Measurements from ENCODE around the gene CPO.
A peak's percentile ranks its signal among the peaks of the same experiment; 100 is the strongest.
"Not testable (repeated sequence)": the region's sequence is repeated elsewhere in the genome, so short reads cannot be mapped to it uniquely, and the experiment has no call there.

The CPO gene

DNA sequence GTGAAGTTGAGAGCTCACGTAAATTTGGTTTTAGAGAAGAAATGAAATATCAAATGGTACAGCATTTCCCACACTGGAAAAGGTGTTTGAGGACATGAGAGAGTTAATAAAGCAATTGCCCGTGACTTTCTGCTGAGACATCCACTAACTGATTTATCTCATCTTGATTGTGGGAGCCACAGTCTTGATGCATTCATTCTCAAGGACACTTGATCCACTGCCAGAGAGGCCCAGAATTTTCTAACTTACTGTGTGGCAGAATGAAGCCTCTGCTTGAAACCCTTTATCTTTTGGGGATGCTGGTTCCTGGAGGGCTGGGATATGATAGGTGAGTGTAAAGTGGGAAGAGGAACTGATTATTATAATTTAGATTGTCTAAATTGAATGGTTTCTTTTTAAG is at the start of gene CPO:
Gene CPO, plus strand, starts transcription at position 179 of the 400 bp plus-strand sequence. Its CDS starts 82 bp downstream, at position 261.
- DNase-seq (ENCODE audit: low spot score) = no peak

DNA sequence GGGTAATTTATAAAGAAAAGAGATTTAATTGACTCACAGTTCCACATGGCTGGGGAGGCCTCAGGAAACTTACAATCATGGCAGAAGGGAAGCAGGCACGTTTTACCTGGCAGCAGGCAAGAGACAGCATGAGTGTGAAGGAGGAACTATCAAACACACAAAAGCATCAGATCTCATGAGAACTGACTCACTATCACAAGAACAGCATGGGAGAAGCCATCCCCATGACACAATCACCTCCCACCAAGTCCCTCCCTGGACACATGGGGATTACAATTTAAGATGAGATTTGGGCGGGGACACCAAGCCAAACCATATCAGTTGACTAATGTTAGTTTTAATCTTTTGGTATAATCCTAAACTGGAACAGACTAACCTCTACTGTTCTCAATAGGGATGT is 49.1 kb upstream of the CPO start:
- no peak for DNase-seq (ENCODE audit: low spot score)

- no peak for DNase-seq (ENCODE audit: low spot score)
Observed at GRCh38 chr2:206890926-206891325, 48.4 kb upstream of the CPO start.

GRCh38 chr2:206915121-206915520 is 24.2 kb upstream of the CPO start:
- peak; percentile 24 for DNase-seq (ENCODE audit: low spot score)

DNA sequence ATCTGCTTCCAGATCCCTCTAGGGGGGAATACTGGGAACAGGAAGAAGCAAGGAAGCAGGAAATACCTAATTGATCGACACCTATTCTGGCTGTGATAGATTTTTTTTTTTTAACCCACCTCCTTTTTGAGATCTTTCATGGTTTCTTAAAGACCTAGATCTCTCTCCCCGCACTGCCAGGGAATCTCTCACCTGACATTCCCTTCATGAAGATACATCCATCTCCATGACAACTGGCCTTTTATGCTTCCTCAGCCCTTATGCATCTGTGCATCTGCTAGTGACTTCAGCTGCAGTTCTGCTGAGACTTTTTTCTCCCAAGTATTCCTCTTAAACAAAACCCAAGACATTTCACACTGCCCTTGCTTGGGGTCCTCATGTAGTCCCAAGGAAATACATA is 21.1 kb upstream of the CPO start:
- DNase-seq (ENCODE audit: low spot score) = no peak

DNA sequence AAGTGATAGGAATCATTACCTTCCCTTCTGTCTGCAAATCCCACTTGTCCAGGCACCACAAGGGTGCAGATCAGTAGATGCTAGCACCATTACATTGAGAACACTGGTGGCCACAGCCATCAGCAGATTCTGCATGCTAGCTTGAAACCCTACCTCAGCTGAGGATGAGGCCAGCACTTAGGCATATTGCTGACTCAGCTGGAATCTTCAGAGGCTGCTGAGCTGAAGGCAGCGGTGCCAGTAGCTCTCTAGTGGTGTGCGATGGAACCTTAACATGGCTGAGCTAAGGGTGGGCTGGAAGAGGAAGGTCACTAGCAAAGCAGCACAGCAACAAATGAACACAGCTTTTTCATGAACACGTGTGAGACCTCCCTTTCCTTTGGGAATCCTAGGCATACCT is 19.0 kb upstream of the CPO start:
- no peak for DNase-seq (ENCODE audit: low spot score)

GRCh38 chr2:206920951-206921350 is 18.4 kb upstream of the CPO start:
- no peak for DNase-seq (ENCODE audit: low spot score)

DNA sequence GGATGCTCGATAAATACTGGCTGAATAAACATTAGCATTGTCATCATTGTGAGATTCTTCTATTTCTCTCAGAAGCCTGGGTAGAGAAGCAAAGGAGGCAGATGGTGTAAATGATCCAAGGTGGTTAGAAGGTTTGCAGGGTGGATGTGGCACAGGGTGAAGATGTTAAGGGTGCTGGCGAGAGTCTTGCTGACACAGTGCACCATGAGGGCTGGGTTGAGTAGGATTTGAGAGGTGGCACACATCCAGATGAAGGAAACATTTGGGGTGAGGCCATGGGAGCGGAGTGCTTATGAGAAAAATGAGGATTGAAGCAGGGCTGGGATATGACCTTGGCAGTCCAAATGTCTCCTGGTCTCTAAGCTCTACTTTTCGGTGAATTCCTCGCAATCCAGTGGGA is 17.8 kb upstream of the CPO start:
- no peak for DNase-seq (ENCODE audit: low spot score)

DNA sequence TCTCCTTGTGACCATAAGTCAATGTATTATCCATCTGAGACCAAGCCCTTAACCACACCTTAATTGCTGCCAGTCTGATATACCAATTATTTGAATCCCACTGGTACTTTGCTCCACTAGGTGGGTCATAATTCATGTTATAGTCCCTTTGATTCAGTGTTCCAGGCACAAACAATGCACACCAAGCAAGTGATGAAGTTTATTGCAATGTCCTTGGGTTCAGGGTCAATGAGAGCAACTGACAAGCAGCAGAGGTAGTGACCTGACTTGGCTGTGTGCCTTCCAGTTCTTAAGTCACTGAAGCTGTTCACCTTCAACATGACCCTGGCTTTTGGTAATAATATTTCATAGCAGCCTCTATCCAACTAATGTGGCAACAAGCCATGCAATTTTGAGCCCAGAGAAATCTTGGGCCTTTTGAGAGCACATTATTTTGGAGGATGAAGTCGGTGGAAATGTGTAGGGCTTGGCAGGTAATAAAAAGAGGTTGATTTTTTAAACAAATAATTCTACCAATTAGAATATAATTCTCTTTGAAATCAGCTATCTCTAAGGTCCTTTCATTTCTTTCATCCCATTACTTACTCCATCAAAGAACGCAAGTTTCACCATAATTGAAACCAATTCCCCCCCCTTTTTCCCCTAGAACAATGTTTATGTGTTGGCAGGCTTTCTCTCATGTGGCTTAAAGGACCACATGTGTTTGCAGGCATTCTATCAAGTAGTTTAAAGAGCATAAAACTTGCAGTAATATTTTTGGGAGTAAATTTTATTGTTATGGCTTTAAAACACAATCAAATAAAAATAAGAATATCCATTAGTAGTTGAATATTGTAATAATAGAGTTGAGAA is 3.1 kb upstream of the CPO start:
- DNase-seq (ENCODE audit: low spot score) = no peak

DNA sequence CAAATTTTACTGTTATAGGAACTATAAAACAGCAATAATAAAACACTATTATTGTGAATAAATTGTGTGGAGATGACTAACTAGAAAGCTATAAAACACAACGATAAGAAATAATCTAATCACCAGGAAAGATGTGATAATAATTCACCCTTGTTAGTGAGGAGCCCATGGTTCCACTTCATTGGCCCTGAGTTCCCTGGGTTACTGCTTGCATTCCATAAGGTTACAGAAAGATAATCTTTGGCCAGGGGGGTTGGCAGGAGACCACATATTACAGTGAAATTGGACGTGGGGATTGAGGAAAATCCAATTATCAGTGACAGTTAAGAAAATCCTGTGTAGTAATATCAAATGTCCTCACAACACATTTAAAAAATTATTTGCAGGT is 2.5 kb upstream of the CPO start:
- no peak for DNase-seq (ENCODE audit: low spot score)

DNA sequence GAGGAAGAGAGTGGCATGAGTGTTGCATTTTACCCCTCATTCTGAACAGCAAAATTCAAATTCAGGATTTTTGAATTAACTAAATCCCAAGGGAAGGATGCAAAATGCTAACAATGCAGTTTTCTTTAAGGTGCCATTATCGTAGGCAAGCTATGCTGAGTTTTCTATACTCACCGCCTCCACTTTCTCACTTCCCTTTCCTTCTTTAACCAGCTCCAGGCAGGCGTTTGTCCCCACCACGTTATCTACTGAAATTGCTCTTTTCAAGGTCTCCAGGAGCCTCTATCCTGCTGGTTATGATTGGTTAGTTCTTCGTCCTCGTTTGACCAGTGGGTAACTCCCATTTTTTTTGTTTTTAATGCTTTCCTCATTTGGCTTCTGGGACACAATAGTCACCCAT is 1.8 kb upstream of the CPO start:
- DNase-seq (ENCODE audit: low spot score) = no peak

GRCh38 chr2:206940546-206940945 is 1.2 kb downstream of the CPO start:
- no peak for DNase-seq (ENCODE audit: low spot score)

- no peak for DNase-seq (ENCODE audit: low spot score)
Observed at GRCh38 chr2:206942592-206943478, 3.5 kb downstream of the CPO start.

GRCh38 chr2:206953404-206953803 is 14.1 kb downstream of the CPO start:
- DNase-seq (ENCODE audit: low spot score) = not testable (repeated sequence)

DNA sequence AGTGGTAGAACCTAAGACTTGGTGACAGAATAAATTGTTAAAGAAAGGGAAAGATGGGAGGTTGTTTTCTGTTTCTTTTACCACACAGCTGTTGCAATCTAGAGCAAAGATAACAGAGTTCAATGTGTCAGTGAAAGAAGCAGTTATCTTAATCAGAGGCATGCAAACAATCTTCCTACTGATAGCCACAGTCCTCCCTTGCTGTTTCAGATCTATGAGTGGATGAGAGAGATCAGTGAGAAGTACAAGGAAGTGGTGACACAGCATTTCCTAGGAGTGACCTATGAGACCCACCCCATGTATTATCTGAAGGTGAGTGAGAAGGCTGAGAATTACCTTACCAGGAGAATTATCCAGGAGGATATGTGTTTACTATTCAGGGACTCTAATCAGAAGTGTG is 15.9 kb downstream of the CPO start:
- DNase-seq (ENCODE audit: low spot score) = no peak

DNA sequence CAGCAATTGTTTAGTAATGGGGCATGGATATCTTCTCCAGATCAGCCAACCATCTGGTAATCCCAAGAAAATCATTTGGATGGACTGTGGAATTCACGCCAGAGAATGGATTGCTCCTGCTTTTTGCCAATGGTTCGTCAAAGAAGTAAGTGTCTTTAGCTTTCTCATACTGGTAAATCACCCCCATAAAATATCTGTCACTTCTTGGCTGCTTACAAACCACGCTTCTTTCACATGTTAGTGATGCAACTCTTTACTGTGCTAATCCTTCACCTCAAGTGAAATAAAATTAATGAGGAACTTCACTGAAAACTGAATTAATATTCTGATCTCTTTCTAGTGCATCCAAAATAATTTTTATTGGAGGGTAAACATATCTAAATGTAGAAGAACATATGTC is 18.9 kb downstream of the CPO start:
- no peak for DNase-seq (ENCODE audit: low spot score)

GRCh38 chr2:206962966-206963365 is 23.6 kb downstream of the CPO start:
- no peak for DNase-seq (ENCODE audit: low spot score)

GRCh38 chr2:206968134-206969086 is 29.1 kb downstream of the CPO start:
- DNase-seq (ENCODE audit: low spot score) = no peak

DNA sequence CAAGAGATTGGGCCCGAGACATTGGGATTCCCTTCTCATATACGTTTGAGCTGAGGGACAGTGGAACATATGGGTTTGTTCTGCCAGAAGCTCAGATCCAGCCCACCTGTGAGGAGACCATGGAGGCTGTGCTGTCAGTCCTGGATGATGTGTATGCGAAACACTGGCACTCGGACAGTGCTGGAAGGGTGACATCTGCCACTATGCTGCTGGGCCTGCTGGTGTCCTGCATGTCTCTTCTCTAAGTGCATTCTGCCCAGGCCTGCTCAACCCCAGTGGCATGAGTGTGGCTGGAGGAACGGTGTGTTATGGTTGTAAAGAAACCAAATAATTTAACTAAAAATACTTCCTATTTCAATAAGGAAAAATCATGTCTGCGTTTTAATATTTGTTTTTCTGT is 29.9 kb downstream of the CPO start:
- DNase-seq (ENCODE audit: low spot score) = no peak

DNA sequence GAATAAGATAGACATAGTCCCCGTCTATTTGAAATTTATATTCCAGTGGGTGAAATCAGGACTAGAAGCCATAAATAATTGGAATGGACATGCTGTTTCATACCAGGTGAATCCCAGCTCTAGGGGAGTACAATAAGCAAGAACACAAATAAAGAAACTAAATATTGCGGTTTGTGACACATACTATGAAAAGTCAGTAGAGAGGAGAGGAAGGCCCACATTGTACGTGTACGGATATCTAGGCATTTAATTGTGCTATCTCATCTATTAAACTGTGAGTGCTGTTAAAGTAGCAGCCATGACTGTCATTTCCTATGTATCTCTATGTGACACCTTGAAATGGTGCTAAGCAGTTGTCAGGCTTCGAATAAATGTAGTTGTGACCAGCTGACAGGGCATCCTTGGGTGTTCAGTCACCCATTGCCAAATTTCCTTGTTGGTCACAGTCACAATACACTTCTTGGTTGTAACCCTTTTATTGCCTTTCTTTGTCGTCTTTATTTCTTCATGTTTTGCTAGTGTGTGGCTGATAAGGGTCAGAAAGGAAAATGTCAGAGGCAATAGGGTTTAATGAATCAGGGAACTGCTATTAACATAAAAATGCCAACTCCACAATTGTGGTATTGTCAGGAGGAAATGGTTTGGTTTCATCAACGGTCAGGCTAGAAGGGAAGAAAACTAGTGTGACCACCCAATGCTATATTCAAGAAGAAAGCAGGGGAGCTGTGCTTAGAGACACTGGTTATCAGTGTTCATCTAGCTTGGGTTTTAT is 31.5 kb downstream of the CPO start:
- no peak for DNase-seq (ENCODE audit: low spot score)

GRCh38 chr2:206971805-206972204 is 32.5 kb downstream of the CPO start:
- DNase-seq (ENCODE audit: low spot score) = no peak
